Activated CD4-positive, alpha-beta T cell treated with anti-CD3 and anti-CD28 coated beads for 4 hours (primary cell): ENCODE measurements around the gene CCDC33.

Experiments used
- DNase-seq, 2 donors: peaks; one replicate each; pipeline ENCODE4 v3.0.0-alpha.2; 2020

CCDC33 gene

DNA sequence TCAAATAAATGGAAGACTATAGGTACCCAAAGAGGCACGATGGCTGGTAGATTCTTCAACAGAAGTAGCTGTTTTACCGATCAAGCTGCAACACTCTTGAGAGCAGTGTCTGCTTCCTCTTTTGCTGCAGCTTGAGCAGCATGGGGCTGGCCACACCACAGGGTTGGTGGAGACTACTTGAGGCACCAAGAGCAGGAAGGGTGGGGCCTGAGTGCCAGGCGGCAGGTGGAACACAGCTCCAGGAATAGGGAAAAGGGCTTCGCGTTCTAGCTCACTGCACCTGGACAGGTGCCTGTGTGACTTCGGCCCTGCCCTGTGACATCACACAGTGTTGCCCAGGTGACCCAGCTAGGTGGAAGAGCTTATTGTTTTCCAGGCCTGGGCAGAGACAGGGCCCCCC is at the start of gene CCDC33:
TSS of gene CCDC33 (plus strand) at position 365 of the 400 bp plus-strand sequence. CDS start 394 bp downstream, outside the sequence.
- DNase-seq = no peak

DNA sequence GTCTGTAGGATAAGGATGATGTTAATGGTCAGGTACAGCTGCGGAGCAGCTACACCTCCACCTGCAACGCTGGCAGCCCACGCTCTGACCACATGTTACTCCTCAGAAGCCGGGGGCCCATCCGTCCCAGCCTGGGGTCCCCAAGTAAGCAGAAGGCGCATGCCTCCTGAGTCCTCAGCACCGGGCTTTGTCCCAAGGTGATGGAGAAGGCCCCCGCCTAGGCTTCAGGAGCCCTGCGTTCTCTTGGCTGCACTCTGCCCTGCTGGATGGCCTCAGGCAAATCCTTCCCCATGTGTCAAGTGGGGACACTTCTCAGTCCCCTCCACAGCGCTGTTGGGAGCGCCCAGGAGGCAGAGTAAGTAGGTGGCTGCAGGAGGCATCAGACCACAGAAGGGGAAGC is 47.9 kb upstream of the CCDC33 start:
- DNase-seq = no peak

DNA sequence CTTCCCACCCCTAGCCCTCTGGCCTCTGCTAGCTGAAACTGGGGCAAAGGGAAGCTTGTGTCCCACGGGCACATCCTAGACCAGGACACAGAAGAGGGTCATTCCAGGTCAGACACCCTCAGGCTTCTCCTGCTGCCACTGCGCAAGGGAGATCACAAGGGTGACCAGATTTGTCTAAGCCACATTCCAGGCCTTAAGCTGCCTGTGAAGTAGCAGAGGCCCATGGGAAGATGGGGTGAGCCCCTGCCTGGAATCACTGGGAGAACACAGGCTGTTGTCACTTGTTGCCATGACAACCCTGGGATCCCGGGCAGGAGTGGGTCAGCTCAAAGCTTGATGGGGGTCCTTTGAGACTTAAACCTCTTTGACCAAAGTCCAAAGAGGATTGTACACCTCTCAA is 44.3 kb upstream of the CCDC33 start:
- no peak for DNase-seq

DNA sequence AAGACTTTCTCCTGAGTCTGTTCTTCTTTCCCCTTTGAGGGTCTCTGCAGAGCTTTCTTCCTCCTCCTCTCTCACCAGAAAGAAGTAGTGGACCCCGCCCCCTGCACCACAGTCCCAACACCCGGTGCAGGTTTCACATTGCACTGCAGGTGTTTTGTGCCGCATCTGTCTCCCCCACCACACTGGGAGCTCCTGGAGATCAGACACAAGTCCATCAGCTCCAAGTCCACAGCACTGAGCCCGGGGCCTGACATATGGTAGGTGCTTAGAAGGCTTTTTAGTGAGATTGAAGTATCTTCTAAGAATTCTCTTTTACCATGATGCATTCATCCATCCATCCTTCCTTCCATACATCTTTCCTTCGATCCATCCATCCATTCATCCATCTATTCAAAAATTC is 43.4 kb upstream of the CCDC33 start:
- no peak for DNase-seq

DNA sequence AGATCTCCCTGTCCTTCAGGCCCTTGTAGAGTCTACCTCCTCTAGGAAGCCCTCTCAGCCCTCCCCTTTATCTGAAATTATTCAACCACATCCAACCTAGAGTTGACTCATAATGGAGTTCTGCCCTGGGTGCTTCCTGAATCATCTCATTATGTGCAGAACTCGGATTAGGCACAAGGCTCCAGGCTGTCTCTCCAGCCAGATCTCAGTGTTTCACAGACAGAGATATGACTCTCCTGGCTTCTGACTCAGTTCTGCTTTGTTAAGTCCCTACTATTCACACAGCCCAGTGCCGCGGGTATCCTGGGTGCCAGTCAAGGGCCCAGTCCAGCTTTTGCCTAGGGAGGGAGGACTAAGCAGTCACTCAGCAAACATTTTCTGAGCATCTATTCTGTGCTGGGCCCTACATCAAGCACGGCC is 42.8 kb upstream of the CCDC33 start:
- DNase-seq = no peak

DNA sequence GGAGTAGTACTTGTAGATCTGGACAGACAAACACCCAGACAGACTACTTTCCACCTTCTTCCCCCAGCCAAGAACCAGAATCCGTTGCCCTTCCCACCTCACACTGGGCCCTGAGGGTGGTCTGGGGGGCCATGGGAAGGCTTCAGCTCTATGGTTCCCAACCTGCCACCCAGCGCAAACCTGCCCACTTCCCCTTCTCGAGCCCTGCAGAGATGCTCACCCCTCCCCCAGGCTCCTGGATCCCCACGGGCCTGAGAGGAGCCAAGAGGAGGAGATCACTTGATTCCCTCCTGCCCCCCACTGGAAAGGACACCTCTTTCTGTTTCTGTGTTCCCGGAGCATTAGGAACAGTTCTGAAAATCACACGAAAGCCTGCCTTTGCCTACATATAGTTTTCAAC is 42.2 kb upstream of the CCDC33 start:
- DNase-seq = no peak

DNA sequence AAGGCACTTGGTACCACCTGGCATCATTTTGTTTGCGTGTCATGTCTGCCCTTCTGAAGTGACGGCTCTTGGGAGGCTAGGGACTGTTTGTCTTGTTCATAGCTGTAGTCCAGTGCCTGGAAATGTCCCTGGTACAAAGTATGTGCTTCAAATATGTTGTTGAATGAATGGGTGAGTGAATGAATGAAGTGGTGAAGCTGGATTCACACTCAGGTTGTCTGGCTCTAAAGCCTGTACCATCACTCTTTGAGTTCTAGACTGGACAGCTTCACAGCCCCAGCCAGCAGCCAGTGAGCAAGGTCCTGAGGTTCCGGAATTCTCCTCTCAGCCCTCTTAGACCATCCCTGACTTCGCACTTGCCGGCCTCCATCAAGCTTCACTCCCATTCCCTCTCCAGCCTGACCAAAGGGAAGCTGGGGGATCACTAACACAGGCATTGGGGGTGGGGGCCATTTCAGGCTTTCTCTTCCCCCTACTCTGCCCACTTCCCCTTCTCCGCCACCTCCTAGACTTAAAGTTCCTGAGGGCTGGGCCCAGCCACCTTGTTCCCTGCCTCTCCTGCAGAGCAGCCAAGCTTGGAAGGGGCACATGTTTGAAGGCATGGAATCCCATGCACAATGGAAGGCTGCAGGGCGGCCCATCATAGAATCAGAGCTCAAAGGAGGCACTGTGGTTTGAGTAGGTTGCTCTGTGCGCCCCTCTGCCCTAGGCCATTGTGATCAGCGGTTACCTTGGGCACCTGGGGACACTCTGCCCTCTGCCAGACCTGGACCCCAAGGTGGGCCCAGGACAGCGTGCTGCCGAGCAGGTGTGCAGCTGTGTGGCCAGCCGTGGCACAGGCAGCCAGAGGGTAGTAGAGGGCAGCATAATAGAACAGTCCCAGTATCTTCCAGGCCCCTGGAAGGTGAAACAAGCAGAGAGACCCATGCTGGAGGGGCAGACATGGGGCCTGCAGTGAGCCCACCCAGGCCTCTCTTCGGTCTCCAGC is 41.3 kb upstream of the CCDC33 start:
- no peak for DNase-seq

DNA sequence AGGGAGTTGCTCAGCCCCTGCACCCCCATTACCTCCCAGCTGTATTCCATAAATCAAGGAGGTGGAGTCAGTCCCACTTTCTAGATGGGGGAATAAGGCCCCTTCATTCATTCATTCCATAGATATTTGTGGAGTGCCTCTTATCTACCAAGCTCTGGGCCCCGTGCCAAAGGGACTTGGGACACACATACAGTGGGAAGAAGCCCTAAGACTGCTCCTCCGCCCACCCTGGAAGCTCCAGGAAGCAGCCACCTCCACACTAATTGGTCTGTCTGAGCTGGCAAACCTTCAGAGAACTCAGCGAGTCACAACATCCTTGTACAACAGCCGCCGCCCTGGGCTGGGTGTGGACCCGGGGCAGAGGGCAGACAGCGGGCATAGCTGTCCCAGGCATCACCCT is 40.0 kb upstream of the CCDC33 start:
- no peak for DNase-seq

DNA sequence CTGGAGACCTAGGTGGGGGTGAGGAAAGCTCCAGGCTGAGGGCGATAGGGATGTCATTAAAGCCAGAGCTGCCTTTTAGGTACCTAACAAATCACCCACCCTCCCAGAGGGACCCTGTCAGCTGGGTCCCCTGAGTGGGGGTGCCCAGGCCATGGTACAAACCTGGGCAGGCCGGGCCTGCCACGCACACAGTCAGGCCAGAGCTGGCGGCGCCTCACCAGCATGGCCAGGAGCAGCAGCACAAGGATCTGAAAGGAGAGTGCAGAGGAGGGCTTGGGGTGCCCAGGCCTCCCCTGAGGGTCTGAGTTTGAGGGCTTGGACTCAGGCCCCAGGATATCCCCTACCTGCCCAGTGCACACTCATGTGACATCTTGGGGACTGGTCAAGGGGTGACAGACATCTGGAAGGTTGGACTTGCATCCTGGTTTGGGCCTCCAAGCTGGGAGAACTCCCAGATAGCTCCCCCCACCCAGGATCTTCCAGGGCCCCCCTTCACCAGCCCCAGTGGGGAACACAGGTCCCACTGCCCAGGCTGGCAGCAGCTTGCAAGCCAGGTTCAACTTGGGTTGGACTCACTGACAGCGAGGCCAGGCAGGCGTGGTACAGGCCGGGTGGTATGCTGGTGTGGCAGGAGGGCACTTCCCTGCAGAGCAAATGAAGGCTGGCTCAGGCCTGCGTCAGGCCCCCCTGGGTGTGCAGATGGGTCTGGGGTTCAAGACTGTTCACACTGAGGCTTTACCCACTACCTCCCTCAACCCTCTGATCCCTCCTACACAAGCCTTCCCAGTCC is 38.8 kb upstream of the CCDC33 start:
- no peak for DNase-seq

DNA sequence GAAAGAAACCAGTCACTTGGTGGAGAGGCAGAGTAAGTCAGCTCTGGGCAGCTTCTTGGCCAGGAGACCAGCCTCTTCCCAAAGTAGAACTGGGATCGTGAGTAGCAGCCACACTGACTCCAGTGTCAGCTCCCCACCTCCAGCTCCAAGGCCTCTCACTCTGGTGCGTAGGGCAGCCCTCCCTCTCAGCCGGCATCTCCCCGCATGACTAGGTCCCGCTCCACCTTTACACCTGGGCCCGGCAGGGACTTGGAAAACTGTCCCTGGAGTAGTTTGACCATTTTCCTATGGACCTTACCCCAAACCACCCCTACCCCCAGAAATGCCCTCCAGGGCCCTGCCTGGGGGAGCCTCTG is 36.9 kb upstream of the CCDC33 start:
- DNase-seq = no peak

DNA sequence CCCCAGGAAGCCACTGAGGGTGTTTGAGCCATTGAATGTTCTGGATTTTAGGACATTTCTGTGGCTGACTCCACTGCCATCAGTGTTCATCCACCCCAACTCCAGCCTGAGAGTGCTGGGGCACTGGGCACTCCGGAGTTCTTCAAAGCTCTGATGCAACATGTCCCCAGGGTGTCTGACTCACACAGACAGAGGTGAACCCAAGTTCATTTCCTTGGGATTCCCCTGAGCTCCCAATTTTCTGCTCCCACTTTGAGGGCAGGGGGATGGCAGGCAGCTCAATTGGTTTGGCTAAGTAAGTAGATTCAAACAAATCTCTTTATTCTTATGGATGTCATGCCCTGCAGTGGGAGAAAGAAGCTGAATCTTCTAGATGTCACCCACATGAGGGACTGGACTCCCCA is 35.7 kb upstream of the CCDC33 start:
- no peak for DNase-seq

DNA sequence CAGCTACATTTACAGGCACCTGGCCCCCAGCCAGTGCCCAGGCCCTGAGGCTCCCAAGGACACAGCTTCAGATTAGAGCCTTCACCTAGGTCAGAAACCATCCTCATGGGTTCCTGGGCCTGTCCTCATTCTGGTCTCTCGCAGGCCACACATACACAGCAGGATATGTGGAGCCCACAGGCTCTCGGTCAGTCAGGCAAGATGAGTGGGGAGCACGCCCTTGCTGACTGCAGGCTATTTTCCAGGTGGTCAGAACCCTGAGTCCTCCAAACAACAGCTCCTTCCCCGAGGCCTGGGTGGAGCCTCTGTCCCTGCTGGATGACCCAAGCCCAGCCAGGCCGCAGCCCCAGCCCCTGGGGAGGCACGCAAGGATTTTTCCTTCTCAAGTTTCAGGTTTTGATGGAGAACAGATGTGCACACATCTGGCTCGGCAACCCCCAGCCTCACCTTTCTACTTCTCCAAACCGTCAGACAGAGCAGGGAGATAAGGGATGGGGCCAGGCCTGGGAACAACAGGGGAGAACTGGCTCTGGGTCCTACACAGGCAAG is 35.2 kb upstream of the CCDC33 start:
- DNase-seq = no peak

DNA sequence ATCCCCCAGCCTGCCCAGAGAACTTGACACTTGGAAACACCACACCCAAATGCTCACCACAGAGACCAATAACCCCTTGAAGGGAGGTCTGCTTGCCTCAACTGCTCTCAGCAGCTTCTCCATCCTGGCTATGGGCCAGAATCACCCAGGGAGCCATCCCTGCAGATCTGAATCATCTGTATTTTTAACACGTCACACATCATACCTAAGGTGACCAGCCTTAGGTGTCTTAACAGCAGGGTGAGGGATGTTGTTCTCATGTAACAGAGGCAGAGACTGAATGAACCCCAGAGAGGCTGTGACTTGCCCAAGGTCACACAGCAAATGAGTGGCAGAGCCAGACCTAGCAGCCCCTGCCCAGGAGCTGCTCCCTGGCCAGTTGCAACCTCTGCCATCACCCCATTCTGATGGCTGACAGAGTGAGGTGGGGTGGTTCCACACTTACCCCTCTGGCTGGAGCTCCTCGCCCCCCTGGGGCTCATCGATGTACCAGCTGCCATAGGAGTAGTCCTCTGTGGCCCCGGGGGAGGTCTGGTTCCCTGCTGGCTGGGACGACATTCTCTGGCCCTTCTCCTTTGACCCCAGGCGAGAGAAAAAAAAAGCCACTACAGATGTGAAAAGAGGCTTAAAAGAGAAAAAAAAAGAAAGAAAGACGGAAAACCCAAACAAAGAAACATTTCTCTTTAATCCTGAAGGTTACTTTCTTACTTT is 34.3 kb upstream of the CCDC33 start:
- DNase-seq = no peak

DNA sequence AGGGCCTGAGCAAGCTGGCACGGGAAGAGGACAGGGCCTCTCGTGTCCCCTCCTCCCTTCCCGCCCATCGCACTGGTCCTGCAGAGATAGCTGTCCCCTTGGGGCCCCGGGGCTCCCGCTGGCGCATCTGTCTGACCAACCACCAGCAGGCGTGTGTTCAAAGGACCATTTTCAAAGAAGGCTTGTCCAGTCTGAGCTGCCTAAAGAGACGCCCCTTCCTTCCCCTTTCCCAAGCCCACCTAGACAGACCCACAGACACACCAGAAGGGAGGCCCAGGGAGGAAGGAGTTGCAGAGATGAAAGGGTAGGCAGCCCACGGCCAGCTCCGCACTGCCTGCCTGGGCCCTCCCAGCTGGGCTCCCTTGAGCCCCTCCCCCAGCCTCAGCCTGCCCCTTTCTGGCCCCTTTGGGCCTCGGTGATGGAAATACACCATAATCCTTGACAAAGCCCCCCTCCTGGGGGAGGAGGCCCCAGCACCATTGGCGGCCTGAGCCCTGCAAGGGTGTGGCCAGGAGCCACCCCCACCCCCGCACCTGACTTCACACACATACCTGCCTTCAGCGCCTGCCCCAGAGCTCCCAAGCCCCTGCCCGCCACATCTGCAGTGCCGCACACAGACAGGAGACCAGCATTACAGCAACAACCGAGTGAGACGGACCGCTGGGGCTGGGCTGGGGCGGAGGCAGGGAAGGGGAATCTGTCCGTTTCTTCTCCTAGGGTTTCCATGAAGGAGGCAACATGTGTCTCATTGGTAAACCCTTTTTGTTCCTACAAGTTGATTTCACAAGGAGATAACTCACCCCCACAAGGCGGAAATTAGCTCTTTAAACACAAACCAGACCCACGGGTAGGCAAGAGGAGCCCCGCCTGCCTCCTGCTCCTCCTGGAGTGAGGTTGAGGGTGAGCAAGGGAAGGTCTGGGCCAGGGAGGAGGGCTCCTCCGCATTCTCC is 33.4 kb upstream of the CCDC33 start, which contains the start of gene STRA6:
TSS of gene STRA6 (minus strand) at position 336 of the 950 bp plus-strand sequence. CDS start 520 bp downstream, outside the sequence.
- no peak for DNase-seq

DNA sequence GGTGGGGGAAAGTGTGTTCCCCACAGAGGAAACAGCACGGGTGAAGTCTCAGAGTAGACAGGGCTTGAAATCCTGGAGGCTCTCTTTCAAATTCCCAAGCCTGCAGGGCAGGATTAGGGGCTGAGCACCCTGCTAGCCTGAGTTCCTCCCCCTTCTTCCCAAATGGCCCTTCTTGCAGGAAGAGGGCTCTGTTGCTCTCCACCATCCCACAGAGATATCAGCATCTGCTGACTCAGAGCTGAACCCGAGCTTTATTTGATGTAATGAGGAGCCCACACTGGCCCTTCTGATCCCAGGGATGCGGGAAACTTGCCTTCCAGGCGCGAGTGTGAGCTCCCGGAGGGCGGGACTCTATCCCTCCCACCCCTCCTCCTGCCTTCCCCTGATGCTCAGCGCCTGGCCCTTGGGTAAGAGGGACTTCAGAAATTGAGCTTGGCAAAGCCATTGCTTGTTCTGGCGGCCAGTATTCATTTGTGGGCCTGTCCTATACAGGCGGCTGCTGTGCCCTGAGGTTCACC is 32.2 kb upstream of the CCDC33 start:
- DNase-seq = no peak

DNA sequence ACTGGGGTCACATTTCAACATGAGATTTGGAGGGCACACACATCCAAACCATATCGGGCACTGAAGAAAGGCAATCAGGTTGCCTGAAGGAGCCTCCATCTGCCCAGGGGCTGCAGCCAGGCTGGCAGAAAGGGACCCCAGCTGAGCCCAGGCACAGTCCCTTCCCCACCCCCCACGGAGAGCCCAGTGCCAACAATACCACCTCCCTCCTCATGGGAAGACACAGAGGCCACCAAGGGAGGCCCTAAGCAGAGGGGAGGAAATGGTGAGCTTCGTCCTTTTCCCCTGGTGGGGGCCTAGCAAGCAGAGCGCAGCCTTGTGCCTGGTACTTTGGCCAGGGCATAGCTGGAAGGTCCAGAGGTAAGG is 30.6 kb upstream of the CCDC33 start:
- DNase-seq = no peak

DNA sequence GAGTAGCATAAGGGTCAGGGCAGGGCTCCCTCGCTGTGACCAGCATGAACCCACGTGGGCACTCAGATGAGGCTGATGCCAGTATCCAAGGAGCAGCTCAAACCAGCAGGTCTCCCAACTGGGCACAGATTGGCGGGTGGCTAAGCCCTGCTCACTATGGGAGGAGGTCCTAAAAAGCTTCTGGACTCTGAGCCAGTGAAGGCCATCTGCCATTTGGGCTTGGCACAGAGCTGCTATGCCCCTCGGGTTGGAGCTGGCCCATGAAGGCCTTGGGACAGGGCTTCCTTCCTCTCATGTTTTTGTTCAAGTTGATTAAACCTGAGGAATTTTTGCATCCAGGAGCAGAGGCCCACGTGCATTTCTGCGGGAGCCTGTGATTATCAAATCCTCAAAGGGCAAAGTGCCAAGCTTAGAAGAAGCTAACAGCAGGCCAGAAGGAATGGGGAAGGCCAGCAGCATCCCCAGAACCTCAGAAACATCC is 29.3 kb upstream of the CCDC33 start:
- no peak for DNase-seq

DNA sequence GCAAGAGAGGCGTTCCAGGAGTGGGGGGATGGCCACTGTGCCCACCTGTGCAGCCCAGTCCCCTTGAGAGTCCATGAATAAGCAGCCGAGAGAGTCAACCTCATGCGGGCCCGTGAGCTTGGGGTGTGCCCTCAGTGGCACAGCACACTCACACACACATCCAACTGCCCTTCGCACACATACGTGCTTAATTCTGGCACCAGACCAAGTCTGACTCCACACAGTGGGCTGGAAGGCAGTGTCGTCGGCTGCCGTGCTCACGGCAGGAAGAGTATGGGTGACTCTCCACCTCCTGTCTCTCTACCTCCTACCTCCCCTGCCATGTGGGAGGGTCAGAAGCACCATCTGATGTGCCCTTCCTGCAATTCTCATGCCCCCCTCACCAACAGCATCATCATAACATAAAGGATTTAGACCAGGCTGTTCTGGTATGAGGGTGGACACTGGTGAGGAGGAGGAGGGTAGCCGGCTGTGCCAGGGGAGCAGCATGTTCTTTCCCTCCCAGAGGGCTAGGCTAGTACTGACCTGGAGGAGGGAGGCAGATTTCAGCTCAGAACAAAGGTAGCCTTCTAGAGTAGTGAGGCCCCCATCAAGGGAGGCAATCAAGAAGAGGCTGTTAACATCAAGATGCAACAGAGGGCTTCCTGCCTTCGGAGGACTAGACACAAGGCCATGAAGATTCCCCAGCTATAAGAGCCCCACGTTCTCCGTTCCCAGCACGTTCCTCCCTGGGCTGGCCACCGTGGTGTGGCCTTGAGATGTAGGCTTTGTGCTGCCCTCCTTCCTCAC is 28.3 kb upstream of the CCDC33 start:
- DNase-seq = no peak

DNA sequence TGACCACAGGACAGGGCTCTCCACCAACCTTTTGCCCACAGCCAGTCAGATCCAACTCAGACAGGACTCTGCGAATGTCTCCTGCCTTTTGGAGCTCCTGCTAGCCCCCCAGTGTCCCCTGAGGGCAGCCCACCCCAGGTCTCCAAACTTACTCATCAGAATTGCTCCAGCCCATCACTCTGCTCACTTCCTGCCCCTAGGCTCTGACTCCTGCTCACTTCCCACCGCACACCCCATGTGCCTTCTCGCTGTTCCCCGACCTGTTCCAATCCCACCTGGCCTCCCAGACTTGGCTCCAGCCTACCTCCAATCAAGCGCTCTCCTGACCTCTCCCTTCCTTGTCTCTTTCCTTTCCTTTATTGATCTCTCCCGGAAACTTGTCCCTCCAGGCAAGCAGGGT is 27.6 kb upstream of the CCDC33 start:
- DNase-seq = no peak

DNA sequence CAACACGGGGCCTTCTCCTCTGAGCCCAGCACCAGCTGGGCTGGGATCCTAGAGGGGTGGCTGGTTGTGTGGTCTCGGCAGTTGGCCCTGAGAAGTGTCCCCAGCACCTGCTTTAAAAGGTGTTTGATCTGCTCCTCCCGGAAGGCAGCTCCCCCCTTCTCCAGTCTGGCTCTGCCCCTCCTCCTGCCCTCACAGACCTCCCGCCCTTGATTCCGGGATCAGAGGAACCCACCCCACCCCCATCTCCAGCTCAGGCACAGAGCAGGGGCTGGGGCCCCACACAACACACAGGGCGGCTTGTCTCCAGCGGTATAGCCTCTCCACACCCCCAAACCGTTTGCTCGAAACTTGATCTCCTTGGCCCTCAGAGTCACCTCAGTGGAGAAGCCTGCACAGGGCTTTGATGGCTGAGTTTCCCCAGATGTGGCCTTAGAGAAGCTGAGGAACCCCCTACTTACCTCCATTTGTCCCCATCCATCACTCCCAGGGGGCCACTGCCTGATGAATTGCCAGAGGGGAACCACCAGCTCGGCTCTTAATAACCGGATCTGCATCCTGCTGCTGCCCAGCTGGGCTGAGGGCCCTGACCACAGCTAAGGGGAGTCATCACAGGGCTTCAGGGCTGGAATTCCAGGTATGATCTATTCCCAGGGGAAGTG is 27.1 kb upstream of the CCDC33 start:
- DNase-seq = no peak
